Left hindlimb (tissue), 1 donor: ENCODE data around the gene ZNF441.
"Not testable (repeated sequence)": the region's sequence is repeated elsewhere in the genome, so short reads cannot be mapped to it uniquely, and the experiment has no call there.

Experiments used
- DNase-seq: peaks from one replicate; pipeline ENCODE4 v3.0.0-alpha.2; 2018

Gene ZNF441

GRCh38 chr19:11781295-11782057 is 14.7 kb downstream of the ZNF441 start:
- no peak for DNase-seq

- DNase-seq: no peak
Observed at GRCh38 chr19:11783767-11784166, 17.0 kb downstream of the ZNF441 start.

- DNase-seq: no peak
Observed at GRCh38 chr19:11784356-11784755, 17.6 kb downstream of the ZNF441 start.

GRCh38 chr19:11787536-11787935 is 20.7 kb downstream of the ZNF441 start:
- DNase-seq: no peak

GRCh38 chr19:11792942-11793341 is 26.1 kb downstream of the ZNF441 start:
- no peak for DNase-seq

- peak; percentile 89 for DNase-seq
Observed at GRCh38 chr19:11797491-11797890, 30.7 kb downstream of the ZNF441 start.

GRCh38 chr19:11798391-11799330 is 31.9 kb downstream of the ZNF441 start, which contains the start of gene ZNF491:
TSS of gene ZNF491 (plus strand) at chr19:11798523. CDS start at chr19:11805954, 7,431 bp downstream.
- DNase-seq: peak; percentile 92

GRCh38 chr19:11806354-11807098 is 39.7 kb downstream of the ZNF441 start:
- no peak for DNase-seq

GRCh38 chr19:11807099-11807380 is 40.2 kb downstream of the ZNF441 start:
- no peak for DNase-seq

- no peak for DNase-seq
Observed at GRCh38 chr19:11813703-11814028, 46.9 kb downstream of the ZNF441 start.

GRCh38 chr19:11814029-11814699 is 47.4 kb downstream of the ZNF441 start, which contains the start of gene ZNF440:
TSS of gene ZNF440 (plus strand) at chr19:11814273. CDS start at chr19:11814448, 175 bp downstream.
- peak; percentile 96 for DNase-seq

- DNase-seq: no peak
Observed at GRCh38 chr19:11814700-11815035, 47.9 kb downstream of the ZNF441 start.

- no peak for DNase-seq
Observed at GRCh38 chr19:11821474-11822109, 54.8 kb downstream of the ZNF441 start.

GRCh38 chr19:11828957-11829876 is 62.4 kb downstream of the ZNF441 start:
- DNase-seq: not testable (repeated sequence)

GRCh38 chr19:11832253-11832912 is 65.6 kb downstream of the ZNF441 start:
- no peak for DNase-seq

GRCh38 chr19:11833541-11833940 is 66.7 kb downstream of the ZNF441 start:
- no peak for DNase-seq
